CD8-positive, alpha-beta memory T cell (primary cell): ENCODE results near the gene PPP2R5C. TPM values are rescaled to one million over a fixed set of nuclear protein-coding genes. Genes with fewer than 3 reads are reported as not detected.

ENCODE experiments used
- CTCF ChIA-PET: fragments of 350-600 bp; sonication (Branson Sonifier 250); formaldehyde crosslinking; loops from one replicate; lab custom pipeline; 2021; ENCODE audit warnings: antibody characterized with exemption; lab: Charles Lee
- POLR2A ChIA-PET: fragments of 350-600 bp; sonication (Branson Sonifier 250); formaldehyde crosslinking; loops from one replicate; lab custom pipeline; 2021; ENCODE audit warnings: antibody characterized with exemption; lab: Charles Lee
- DNase-seq, 5 donors: peaks; one replicate each; pipeline versions ENCODE4 v3.0.0 to v3.0.0-alpha.2; 2020 to 2022; ENCODE audit warnings: mixed read lengths in 1 of 5
- H3K27ac ChIP-seq: one replicate; pipeline ENCODE4 v1.7.0; 2013; ENCODE audit warnings: low read depth, mild to moderate bottlenecking, low read length, moderate library complexity
- H3K27me3 ChIP-seq: 2 replicates; pipeline ENCODE4 v1.7.0; 2013; ENCODE audit warnings: low read length, mild to moderate bottlenecking; ENCODE audit not compliant: insufficient read depth, poor library complexity, severe bottlenecking
- H3K36me3 ChIP-seq: 2 replicates; pipeline ENCODE4 v1.7.0; 2013; ENCODE audit warnings: mild to moderate bottlenecking, low read length, moderate library complexity; ENCODE audit not compliant: insufficient read depth
- H3K4me1 ChIP-seq: 2 replicates; pipeline ENCODE4 v1.7.0; 2013; ENCODE audit warnings: mild to moderate bottlenecking, low read length, moderate library complexity; ENCODE audit not compliant: insufficient read depth
- H3K4me3 ChIP-seq: 2 replicates; pipeline ENCODE4 v1.7.0; 2013; ENCODE audit warnings: mild to moderate bottlenecking, low read length
- H3K9me3 ChIP-seq: 2 replicates; pipeline ENCODE4 v1.7.0; 2013; ENCODE audit warnings: mild to moderate bottlenecking, low read length
- H3K27ac Mint-ChIP-seq, 8 donors: one replicate each; pipeline ENCODE4 v1.8.0; 2020 to 2021; ENCODE audit warnings: mixed read lengths in 8 of 8, mild to moderate bottlenecking in 6 of 8, inconsistent platforms in 3 of 8, moderate library complexity in 3 of 8
- H3K27me3 Mint-ChIP-seq, 2 donors: one replicate each; pipeline ENCODE4 v1.8.0; 2020 to 2021; ENCODE audit warnings: mixed read lengths in 2 of 2, mild to moderate bottlenecking in 1 of 2, moderate library complexity in 1 of 2
- H3K36me3 Mint-ChIP-seq, 3 donors: one replicate each; pipeline ENCODE4 v1.8.0; 2020 to 2021; ENCODE audit warnings: mixed read lengths in 3 of 3, inconsistent platforms in 1 of 3, mild to moderate bottlenecking in 1 of 3
- H3K4me1 Mint-ChIP-seq, 3 donors: one replicate each; pipeline ENCODE4 v1.8.0; 2020 to 2021; ENCODE audit warnings: mixed read lengths in 3 of 3, inconsistent platforms in 1 of 3, mild to moderate bottlenecking in 1 of 3
- H3K4me3 Mint-ChIP-seq, 7 donors: one replicate each; pipeline ENCODE4 v1.8.0; 2020 to 2021; ENCODE audit warnings: mixed read lengths in 7 of 7, mild to moderate bottlenecking in 6 of 7, moderate library complexity in 4 of 7, inconsistent platforms in 2 of 7
- H3K9me3 Mint-ChIP-seq, 5 donors: one replicate each; pipeline ENCODE4 v1.8.0; 2020 to 2022; ENCODE audit warnings: mixed read lengths in 5 of 5, mild to moderate bottlenecking in 3 of 5, moderate library complexity in 2 of 5, inconsistent platforms in 1 of 5
- polyA plus RNA-seq: library from polyadenylated mRNA; unstranded; fragments of 300-500 nt; fragmentation: Illumina TruSeq; gene quantifications from one replicate; pipeline ENCODE4 v1.2.3, GENCODE V29; 2021
- total RNA-seq, 2 experiments: library from RNA; stranded (reverse); gene quantifications; one replicate each; pipeline ENCODE4 v1.2.3, GENCODE V29; 2021

PPP2R5C gene
- total and polyA plus RNA-seq, 3 experiments from 2014 or later: 278 to 342 (median 307) TPM

DNA sequence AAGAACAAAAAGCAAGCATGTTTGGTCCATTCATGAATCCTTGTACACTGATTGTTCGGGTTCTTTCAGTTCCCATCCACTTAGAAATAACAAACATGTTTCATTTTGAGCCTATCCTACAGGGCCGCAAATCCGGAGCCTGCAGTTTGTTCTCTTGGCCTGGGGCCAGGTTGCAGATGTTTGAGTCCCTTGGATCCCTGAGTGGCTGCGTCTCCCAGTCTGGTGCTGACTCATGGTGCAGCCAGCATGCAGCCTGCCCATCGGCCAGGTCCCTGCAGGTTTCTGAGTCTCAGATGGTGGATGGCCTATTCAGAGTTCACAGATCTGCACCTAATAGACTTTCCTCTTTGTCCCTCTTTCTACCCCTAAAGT is 201.0 kb downstream of the PPP2R5C start:
- CTCF ChIA-PET: interaction anchor here (1.4 to 4.0 kb wide), 4 partner anchors 25 to 359 kb away, joined by 4 to 18 read pairs (median 8); no protein-coding TSS in a partner anchor
- POLR2A ChIA-PET: no interaction called here
- Histone ChIP-seq H3K4me1 (peaks cover 27% of the 10 kb centered on the region), H3K36me3 (no peaks in the 10 kb centered on the region), H3K4me3 (no peak overlapping the region), H3K27me3 (no peaks in the 10 kb centered on the region), H3K27ac (no peak overlapping the region), H3K9me3 (no peaks in the 10 kb centered on the region)
- H3K27ac Mint-ChIP-seq: no peak overlapping the region
- peak overlapping the region in 2 of 7 donors; percentile 36 to 64 for H3K4me3 Mint-ChIP-seq
- no peak for DNase-seq
- peaks cover 0 to 3% of the 10 kb centered on the region in 2 donors for H3K27me3 Mint-ChIP-seq
- H3K9me3 Mint-ChIP-seq: no peaks in the 10 kb centered on the region
- peaks cover 33 to 45% (median 42%) of the 10 kb centered on the region in 3 donors for H3K4me1 Mint-ChIP-seq
- peaks cover 0 to 9% (median 0%) of the 10 kb centered on the region in 3 donors for H3K36me3 Mint-ChIP-seq

DNA sequence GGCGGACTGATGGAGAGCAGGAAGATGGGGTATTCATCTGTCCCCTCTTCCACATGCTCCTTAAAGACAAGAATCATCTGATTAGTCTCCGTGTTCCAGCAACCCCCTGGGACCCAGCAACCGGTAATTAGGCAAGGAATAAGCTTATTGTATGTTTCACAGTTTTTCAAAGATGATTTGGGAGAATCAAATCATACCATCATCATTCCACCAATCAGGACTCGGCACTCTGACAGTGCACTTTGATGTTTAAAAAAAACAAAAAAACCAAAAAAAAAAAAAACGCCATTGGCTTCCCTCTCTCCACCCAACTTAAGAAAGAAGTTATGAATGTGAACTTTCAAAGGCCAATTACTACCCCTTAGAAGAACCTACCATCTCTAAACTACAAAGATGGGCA is 201.5 kb downstream of the PPP2R5C start:
- Mint-ChIP-seq H3K4me1 (peaks cover 38 to 51% (median 48%) of the 10 kb centered on the region in 3 donors), H3K27ac (no peak overlapping the region), H3K36me3 (peaks cover 0 to 13% (median 3%) of the 10 kb centered on the region in 3 donors), H3K27me3 (peaks cover 0 to 3% of the 10 kb centered on the region in 2 donors), H3K9me3 (no peaks in the 10 kb centered on the region), H3K4me3 (peak overlapping the region in 1 of 7 donors; percentile 64)
- CTCF ChIA-PET: interaction anchor here (4.0 kb wide), 1 partner anchor 134 kb away, joined by 18 read pairs; no protein-coding TSS in a partner anchor
- DNase-seq: no peak
- Histone ChIP-seq H3K9me3 (no peaks in the 10 kb centered on the region), H3K36me3 (no peaks in the 10 kb centered on the region), H3K27ac (no peak overlapping the region), H3K4me1 (peaks cover 33% of the 10 kb centered on the region), H3K27me3 (no peaks in the 10 kb centered on the region), H3K4me3 (no peak overlapping the region)
- POLR2A ChIA-PET: interaction anchor here (0.8 kb wide), 1 partner anchor 15 kb away, joined by 5 read pairs; no protein-coding TSS in a partner anchor

DNA sequence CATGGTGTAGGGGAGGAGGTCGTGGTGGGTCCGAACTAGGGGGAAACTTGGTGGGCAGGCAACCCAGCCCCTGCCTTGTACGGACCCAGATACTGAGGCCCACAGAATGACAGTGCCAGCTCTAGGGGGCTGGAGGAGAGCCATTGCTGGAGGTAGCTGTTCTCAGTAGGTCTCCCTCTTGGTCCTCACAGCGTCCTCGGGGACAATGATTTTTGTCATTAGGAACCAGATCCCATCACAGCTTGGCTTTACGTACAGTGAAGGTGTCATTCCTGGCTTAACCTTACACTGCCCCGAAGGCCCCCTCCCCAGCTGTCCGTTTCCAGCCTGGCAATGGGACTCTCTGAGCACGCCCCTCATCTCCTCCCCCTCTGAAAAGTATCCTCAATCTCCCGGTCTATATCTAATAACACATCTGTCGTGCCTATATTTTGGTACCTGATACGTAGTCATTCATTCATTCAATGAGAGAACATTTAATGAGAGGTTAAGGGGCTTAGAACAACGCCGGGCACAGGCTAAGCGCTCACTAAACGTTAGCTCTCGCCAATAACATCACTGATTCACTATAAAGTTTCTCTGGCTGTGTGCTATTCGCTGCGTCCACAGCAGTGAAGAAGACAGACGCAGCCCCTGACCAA is 202.3 kb downstream of the PPP2R5C start:
- Histone ChIP-seq H3K4me3 (no peak overlapping the region), H3K4me1 (peaks cover 33% of the 10 kb centered on the region), H3K27ac (no peak overlapping the region), H3K27me3 (no peaks in the 10 kb centered on the region), H3K36me3 (no peaks in the 10 kb centered on the region), H3K9me3 (no peaks in the 10 kb centered on the region)
- DNase-seq: no peak
- Mint-ChIP-seq H3K27ac (peak overlapping the region in 6 of 8 donors; percentile 77 to 93 (median 81)), H3K4me1 (peaks cover 40 to 58% (median 55%) of the 10 kb centered on the region in 3 donors), H3K36me3 (peaks cover 0 to 16% (median 3%) of the 10 kb centered on the region in 3 donors), H3K27me3 (peaks cover 0 to 3% of the 10 kb centered on the region in 2 donors), H3K4me3 (peak overlapping the region; percentile 50 to 98 (median 61)), H3K9me3 (no peaks in the 10 kb centered on the region)
- POLR2A ChIA-PET: interaction anchor here (0.8 to 1.0 kb wide), 2 partner anchors 15 to 257 kb away, joined by 3 to 5 read pairs; no protein-coding TSS in a partner anchor
- CTCF ChIA-PET: interaction anchor here (1.6 to 4.0 kb wide), 2 partner anchors 133 to 351 kb away, joined by 5 to 18 read pairs; no protein-coding TSS in a partner anchor

DNA sequence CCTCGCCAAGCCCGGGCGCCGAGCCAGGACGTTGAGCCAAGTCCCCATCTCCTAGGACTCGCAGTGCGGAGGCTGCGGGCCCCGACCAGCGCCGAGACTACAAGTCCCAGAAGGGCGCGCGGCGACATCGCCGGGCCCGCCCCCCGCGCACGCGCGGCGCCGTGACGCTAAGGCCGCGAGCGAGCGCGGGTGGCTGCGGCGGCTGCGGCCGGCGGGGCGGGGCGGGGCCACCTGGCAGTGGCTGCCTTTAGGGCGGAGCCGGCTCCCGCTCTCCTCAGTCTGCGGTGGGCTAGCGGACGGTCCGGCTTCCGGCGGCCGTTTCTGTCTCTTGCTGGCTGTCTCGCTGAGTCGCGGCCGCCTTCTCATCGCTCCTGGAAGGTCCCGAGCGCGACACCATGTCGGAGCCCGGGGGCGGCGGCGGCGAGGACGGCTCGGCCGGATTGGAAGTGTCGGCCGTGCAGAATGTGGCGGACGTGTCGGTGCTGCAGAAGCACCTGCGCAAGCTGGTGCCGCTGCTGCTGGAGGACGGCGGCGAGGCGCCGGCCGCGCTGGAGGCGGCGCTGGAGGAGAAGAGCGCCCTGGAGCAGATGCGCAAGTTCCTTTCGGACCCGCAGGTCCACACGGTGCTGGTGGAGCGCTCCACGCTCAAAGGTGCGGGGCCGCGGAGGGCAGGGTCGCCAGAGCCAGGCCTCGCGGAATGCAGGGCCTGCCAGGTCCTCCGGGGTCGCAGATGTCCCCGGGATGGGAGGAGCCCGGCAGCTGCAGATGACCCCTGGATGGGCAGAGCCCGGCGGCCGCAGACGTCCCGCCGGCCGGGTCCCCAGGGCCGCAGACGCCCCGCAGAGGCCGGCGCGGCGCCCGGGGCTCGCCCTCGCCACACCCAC is 203.0 kb downstream of the PPP2R5C start, which contains the start of gene DYNC1H1:
Gene DYNC1H1, plus strand, starts transcription at position 277 of the 884 bp plus-strand sequence. Its CDS starts 119 bp downstream, at position 396.
- peaks cover 33% of the 10 kb centered on the region for H3K4me1 ChIP-seq
- ChIA-PET POLR2A (interaction anchor here (1.0 to 1.5 kb wide), 6 partner anchors 27 to 258 kb away, joined by 3 to 9 read pairs (median 3); no protein-coding TSS in a partner anchor), CTCF (interaction anchor here (0.7 to 4.0 kb wide), 6 partner anchors 16 to 350 kb away, joined by 3 to 18 read pairs (median 4); no protein-coding TSS in a partner anchor)
- peak; percentile 87 to 92 (median 88) for DNase-seq
- H3K4me3 ChIP-seq: peak within 1 kb of the TSS; percentile 81
- H3K27me3 ChIP-seq: no peaks in the 10 kb centered on the region
- H3K4me3 Mint-ChIP-seq: peak within 1 kb of the TSS; percentile 88 to 98 (median 93)
- peaks cover 3% of the 10 kb centered on the region for H3K36me3 ChIP-seq
- H3K4me1 Mint-ChIP-seq: peaks cover 43 to 62% (median 60%) of the 10 kb centered on the region in 3 donors
- H3K36me3 Mint-ChIP-seq: peaks cover 0 to 21% (median 6%) of the 10 kb centered on the region in 3 donors
- peak within 1 kb of the TSS; percentile 80 to 96 (median 92) for H3K27ac Mint-ChIP-seq
- H3K9me3 ChIP-seq: no peaks in the 10 kb centered on the region
- no peaks in the 10 kb centered on the region for H3K9me3 Mint-ChIP-seq
- peaks cover 0 to 3% of the 10 kb centered on the region in 2 donors for H3K27me3 Mint-ChIP-seq
- H3K27ac ChIP-seq: peak within 1 kb of the TSS; percentile 83

DNA sequence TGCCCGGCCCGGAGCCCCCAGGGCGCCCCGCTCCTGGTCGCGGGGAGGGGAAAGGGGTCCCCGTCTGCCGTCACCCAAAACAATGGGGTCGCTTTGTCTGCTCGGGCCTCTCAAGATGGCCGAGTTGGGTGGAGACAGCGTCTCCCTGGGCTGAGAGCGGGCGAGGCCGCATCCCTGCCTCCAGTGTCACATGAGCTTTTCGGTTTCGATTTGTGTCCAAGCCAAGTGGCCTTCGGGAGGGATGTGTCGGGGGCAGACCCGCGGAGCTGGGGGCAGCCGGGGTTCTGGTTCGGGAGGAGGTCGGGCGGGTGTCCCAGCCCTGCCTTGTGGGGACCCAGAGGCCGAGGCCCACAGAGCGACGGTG is 203.7 kb downstream of the PPP2R5C start:
- H3K4me3 ChIP-seq: peak overlapping the region; percentile 76
- CTCF ChIA-PET: interaction anchor here (0.7 to 4.0 kb wide), 6 partner anchors 17 to 349 kb away, joined by 3 to 18 read pairs (median 4); no protein-coding TSS in a partner anchor
- Mint-ChIP-seq H3K4me3 (peak overlapping the region; percentile 88 to 98 (median 92)), H3K9me3 (no peaks in the 10 kb centered on the region), H3K4me1 (peaks cover 47 to 67% (median 64%) of the 10 kb centered on the region in 3 donors), H3K27me3 (peaks cover 0 to 3% of the 10 kb centered on the region in 2 donors), H3K27ac (peak overlapping the region; percentile 80 to 95 (median 92)), H3K36me3 (peaks cover 0 to 25% (median 8%) of the 10 kb centered on the region in 3 donors)
- peaks cover 4% of the 10 kb centered on the region for H3K36me3 ChIP-seq
- H3K4me1 ChIP-seq: peaks cover 33% of the 10 kb centered on the region
- H3K9me3 ChIP-seq: no peaks in the 10 kb centered on the region
- no peaks in the 10 kb centered on the region for H3K27me3 ChIP-seq
- H3K27ac ChIP-seq: peak overlapping the region; percentile 83
- peak; percentile 49 to 76 (median 59) for DNase-seq
- POLR2A ChIA-PET: interaction anchor here (0.6 to 1.5 kb wide), 6 partner anchors 16 to 259 kb away, joined by 3 to 9 read pairs (median 3); no protein-coding TSS in a partner anchor

DNA sequence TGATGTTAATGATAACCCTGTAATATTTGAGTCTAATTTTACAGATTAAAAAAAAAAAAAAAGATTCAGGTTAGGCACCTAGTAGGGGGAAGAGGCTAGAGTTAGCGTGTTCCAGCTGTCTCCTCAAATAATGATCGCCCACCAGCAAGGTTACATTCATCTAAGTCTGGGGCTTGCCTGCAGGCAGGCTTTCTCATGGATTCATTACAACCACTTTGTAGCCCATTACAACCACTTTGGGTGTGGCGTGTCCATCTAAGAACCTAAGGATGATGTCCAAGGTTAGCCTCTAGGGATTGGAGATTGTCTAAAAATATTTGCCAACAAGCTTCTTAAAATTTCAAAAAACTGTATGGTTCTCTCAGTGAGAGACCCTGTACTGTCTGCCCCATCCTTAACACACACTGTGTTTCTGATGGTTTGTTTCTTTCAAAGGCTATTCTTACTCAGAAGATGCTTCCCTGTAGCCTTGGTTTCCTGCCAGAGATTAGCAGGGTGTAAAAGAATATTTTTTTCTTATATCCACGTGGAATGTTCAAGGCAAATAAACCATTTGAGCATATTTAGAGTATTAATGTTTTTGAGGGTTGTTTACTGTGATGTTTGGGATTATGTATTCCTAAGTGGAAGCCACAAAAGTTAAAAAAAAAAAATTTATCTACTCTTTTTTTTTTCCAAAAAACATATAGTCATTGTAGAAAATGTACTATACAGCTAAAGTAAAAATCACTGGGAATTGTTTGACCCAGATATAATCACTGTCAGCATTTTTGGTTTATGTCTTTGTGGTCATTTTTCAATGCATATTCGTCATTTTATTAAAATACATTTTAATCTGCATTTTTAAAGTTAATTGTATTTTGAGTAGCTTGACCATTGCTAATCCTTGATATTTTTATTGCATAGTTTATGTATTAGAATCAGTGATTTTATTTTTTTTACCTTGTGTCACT is 204.5 kb downstream of the PPP2R5C start:
- H3K4me3 ChIP-seq: peak overlapping the region; percentile 76
- H3K27me3 ChIP-seq: no peaks in the 10 kb centered on the region
- Mint-ChIP-seq H3K9me3 (no peaks in the 10 kb centered on the region), H3K27me3 (peaks cover 0 to 3% of the 10 kb centered on the region in 2 donors), H3K27ac (peak overlapping the region; percentile 80 to 95 (median 92)), H3K36me3 (peaks cover 0 to 29% (median 9%) of the 10 kb centered on the region in 3 donors), H3K4me1 (peaks cover 44 to 66% (median 63%) of the 10 kb centered on the region in 3 donors), H3K4me3 (peak overlapping the region; percentile 88 to 98 (median 92))
- peaks cover 36% of the 10 kb centered on the region for H3K4me1 ChIP-seq
- H3K27ac ChIP-seq: peak overlapping the region; percentile 83
- peaks cover 4% of the 10 kb centered on the region for H3K36me3 ChIP-seq
- POLR2A ChIA-PET: interaction anchor here (0.6 to 1.5 kb wide), 8 partner anchors 17 to 260 kb away, joined by 3 to 9 read pairs (median 3); no protein-coding TSS in a partner anchor
- no peak for DNase-seq
- no peaks in the 10 kb centered on the region for H3K9me3 ChIP-seq
- CTCF ChIA-PET: interaction anchor here (0.7 to 4.0 kb wide), 4 partner anchors 122 to 348 kb away, joined by 3 to 18 read pairs (median 3); no protein-coding TSS in a partner anchor
